HepG2 (cell line): ENCODE measurements around the gene PAN2. TPM values are rescaled to one million over a fixed set of nuclear protein-coding genes. Genes with fewer than 3 reads are reported as not detected.

Experiments
- ARID2 ChIP-seq: sonication (generic); formaldehyde crosslinking; IDR thresholded peaks from 2 replicates; pipeline ENCODE4 v1.8.1; 2022; ENCODE audit warnings: mild to moderate bottlenecking, missing genetic modification reagents, borderline replicate concordance
- E2F1 ChIP-seq: sonication (generic); formaldehyde crosslinking; IDR thresholded peaks from 2 replicates; pipeline ENCODE4 v1.5.0; 2020; ENCODE audit warnings: missing genetic modification reagents
- HHEX ChIP-seq: IDR thresholded peaks from 2 replicates; pipeline ENCODE4 v1.6.1; 2016; ENCODE audit warnings: control low read depth
- HMGXB3 ChIP-seq: sonication (generic); formaldehyde crosslinking; IDR thresholded peaks from 2 replicates; pipeline ENCODE4 v1.4.0; 2020; ENCODE audit warnings: missing genetic modification reagents, borderline replicate concordance
- KDM3A ChIP-seq: IDR thresholded peaks from 2 replicates; pipeline ENCODE4 v1.6.1; 2018; ENCODE audit warnings: low read depth, missing compliant biosample characterization
- KLF12 ChIP-seq: sonication (generic); formaldehyde crosslinking; IDR thresholded peaks from 2 replicates; pipeline ENCODE4 v1.4.0; 2020; ENCODE audit warnings: missing genetic modification reagents, borderline replicate concordance
- MEIS1 ChIP-seq: sonication (generic); formaldehyde crosslinking; IDR thresholded peaks from 2 replicates; pipeline ENCODE4 v1.9.0; 2021; ENCODE audit warnings: mild to moderate bottlenecking, missing genetic modification reagents, moderate library complexity, borderline replicate concordance
- PLRG1 ChIP-seq: fragments of 450-650 bp; conservative IDR thresholded peaks from 2 replicates; pipeline ENCODE4 v1.6.1; 2016
- POLR2A ChIP-seq, 2 experiments: IDR thresholded peaks; 2 replicates each; pipeline ENCODE4 v1.6.1; 2011; ENCODE audit warnings: low read depth in 2 of 2, low read length in 2 of 2, mild to moderate bottlenecking in 1 of 2, moderate library complexity in 1 of 2; ENCODE audit not compliant: insufficient read depth in 1 of 2
- RXRA ChIP-seq: sonication (generic); formaldehyde crosslinking; IDR thresholded peaks from 2 replicates; pipeline ENCODE4 v1.5.1; 2020; ENCODE audit warnings: missing genetic modification reagents
- SOX13 ChIP-seq, 3 experiments: fragments of 450-650 bp in 1 of 3; sonication (generic) in 1 of 3; formaldehyde crosslinking in 1 of 3; IDR thresholded peaks in 2 of 3; conservative IDR thresholded peaks in 1 of 3; 2 replicates each; pipeline versions ENCODE4 v1.5.0 to v1.6.1; 2016 to 2020; ENCODE audit warnings: antibody characterized with exemption in 1 of 3, mild to moderate bottlenecking in 1 of 3, missing compliant biosample characterization in 1 of 3, missing genetic modification reagents in 1 of 3, moderate library complexity in 1 of 3
- TCF7 ChIP-seq: sonication (generic); IDR thresholded peaks from 2 replicates; pipeline ENCODE4 v1.6.1; 2016; ENCODE audit warnings: antibody characterized with exemption, low read depth
- YEATS4 ChIP-seq: sonication (generic); formaldehyde crosslinking; IDR thresholded peaks from 2 replicates; pipeline ENCODE4 v1.4.0; 2020; ENCODE audit warnings: missing genetic modification reagents, borderline replicate concordance
- ZBTB21 ChIP-seq: sonication (generic); formaldehyde crosslinking; IDR thresholded peaks from 2 replicates; pipeline ENCODE4 v1.4.0; 2020; ENCODE audit warnings: missing genetic modification reagents
- ZBTB49 ChIP-seq: sonication (generic); formaldehyde crosslinking; IDR thresholded peaks from 2 replicates; pipeline ENCODE4 v1.4.0; 2020; ENCODE audit warnings: missing genetic modification reagents, borderline replicate concordance
- ZNF33B ChIP-seq: sonication (generic); formaldehyde crosslinking; IDR thresholded peaks from 2 replicates; pipeline ENCODE4 v1.5.1; 2020; ENCODE audit warnings: mild to moderate bottlenecking, missing genetic modification reagents
- ZNF503 ChIP-seq: sonication (generic); formaldehyde crosslinking; IDR thresholded peaks from 2 replicates; pipeline ENCODE4 v1.4.0; 2020; ENCODE audit warnings: missing genetic modification reagents
- ZNF577 ChIP-seq: sonication (generic); formaldehyde crosslinking; IDR thresholded peaks from 2 replicates; pipeline ENCODE4 v1.4.0; 2020; ENCODE audit warnings: mild to moderate bottlenecking, low read depth, missing genetic modification reagents, borderline replicate concordance
- ZNF580 ChIP-seq: IDR thresholded peaks from 2 replicates; pipeline ENCODE4 v1.6.1; 2016; ENCODE audit warnings: low read depth, borderline replicate concordance
- polyA plus RNA-seq, 8 experiments: library from polyadenylated mRNA; depleted of rRNA in 3 of 8; stranded (reverse) in 7 of 8; unstranded in 1 of 8; fragments of >200 nt; fragmentation: Illumina TruSeq in 4 of 8; extraction: Trizol in 4 of 8; gene quantifications; 2 replicates each; pipeline versions ENCODE4 v1.2.1 to v1.2.3, GENCODE V29; 2011 to 2016; ENCODE audit warnings: low read depth in 4 of 8, missing spikeins in 1 of 8, mixed read lengths in 1 of 8; ENCODE audit not compliant: insufficient read depth in 1 of 8
- total RNA-seq, 5 experiments: library from RNA; depleted of rRNA; stranded (reverse); fragments of >200 nt; fragmentation: Illumina TruSeq; extraction: Trizol; gene quantifications; 2 replicates each; pipeline ENCODE4 v1.2.3, GENCODE V29; 2016; ENCODE audit warnings: low read depth in 1 of 5

The PAN2 gene
- total and polyA plus RNA-seq, 2 of the 13 experiments (the other 11 are each of a cell fraction or from before 2014, with no cell fraction given), result 27.2 to 61.1 TPM

- TF ChIP-seq SOX13 (IDR thresholded peaks at IDR 0.05) (no peak), SOX13 (CRISPR knock-in tag; conservative IDR thresholded peaks at IDR 0.05 in 1 of 2, IDR thresholded peaks at IDR 0.05 in 1 of 2) (peak in 1 of 2 experiments; percentile 17; a peak in 1 of 4 replicates), POLR2A (IDR thresholded peaks at IDR 0.05; ENCODE audit: insufficient read depth in 1 of 2, low read depth in 2 of 2, low read length in 2 of 2) (no peak; a peak in 1 of 4 replicates), HHEX (CRISPR knock-in tag) (no peak), ZBTB49 (CRISPR knock-in tag) (no peak), PLRG1 (no peak), HMGXB3 (no peak), E2F1 (CRISPR knock-in tag) (no peak; the same call in 1 of the 2 replicates), MEIS1 (CRISPR knock-in tag) (no peak), KLF12 (CRISPR knock-in tag) (no peak), ZNF503 (CRISPR knock-in tag) (no peak), KDM3A (CRISPR knock-in tag) (no peak), RXRA (CRISPR knock-in tag) (no peak), ZNF580 (CRISPR knock-in tag) (no peak), YEATS4 (CRISPR knock-in tag) (no peak), ZBTB21 (peak; percentile 43; the same call in 1 of the 2 replicates), ZNF577 (CRISPR knock-in tag) (no peak), ZNF33B (CRISPR knock-in tag) (no peak), ARID2 (CRISPR knock-in tag) (peak; percentile 26; the same call in 1 of the 2 replicates), TCF7 (no peak)
Observed at GRCh38 chr12:56300644-56301464, 32.9 kb downstream of the PAN2 start (continued).
